IMR-90 (cell line): ENCODE data around the gene CATSPERB. TPM values are rescaled to one million over a fixed set of nuclear protein-coding genes. Genes with fewer than 3 reads are reported as not detected.

Source experiments
- ATAC-seq: fragments of 200-7000 bp; cut with Tn5 transposase; 2 replicates; pipeline ENCODE4 v1.9.1; 2020; ENCODE audit warnings: low read depth, mild to moderate bottlenecking, moderate library complexity
- BruUV-seq: library from RNA; stranded (reverse); fragments of 400-500 nt; replicated peaks from 2 replicates; lab custom pipeline; 2021; lab: Mats Ljungman, UMichigan
- CTCF ChIA-PET: fragments of 300-600 bp; formaldehyde crosslinking; extraction: SDS; loops from one replicate; lab custom pipeline; 2021; ENCODE audit warnings: antibody characterized with exemption; lab: Yijun Ruan, JAX
- POLR2A ChIA-PET: fragments of 300-600 bp; sonication (Branson Sonifier 250); formaldehyde crosslinking; loops from one replicate; lab custom pipeline; 2022; ENCODE audit warnings: antibody characterized with exemption; ENCODE audit not compliant: unreplicated experiment; lab: Charles Lee
- DNase-seq: peaks from one replicate; pipeline ENCODE4 v3.0.0; 2013
- H2AFZ ChIP-seq: replicated peaks from 2 replicates; pipeline ENCODE3; 2013; ENCODE audit warnings: low read length, mild to moderate bottlenecking; ENCODE audit not compliant: poor library complexity
- H2AK5ac ChIP-seq: 2 replicates; pipeline ENCODE4 v1.6.1; 2013; ENCODE audit warnings: low read depth, low read length, inconsistent platforms
- H2AK9ac ChIP-seq: replicated peaks from 2 replicates; pipeline ENCODE3; 2013; ENCODE audit warnings: mild to moderate bottlenecking, low read depth, low read length, moderate library complexity; ENCODE audit not compliant: poor library complexity
- H2BK120ac ChIP-seq: 2 replicates; pipeline ENCODE4 v1.6.1; 2013; ENCODE audit warnings: low read depth, low read length, inconsistent platforms
- H2BK15ac ChIP-seq: 3 replicates; pipeline ENCODE4 v1.6.1; 2013; ENCODE audit warnings: low read depth, low read length, inconsistent platforms
- H2BK20ac ChIP-seq: 2 replicates; pipeline ENCODE4 v1.6.1; 2013; ENCODE audit warnings: low read depth, mild to moderate bottlenecking, inconsistent platforms, low read length, moderate library complexity
- H2BK5ac ChIP-seq: 2 replicates; pipeline ENCODE4 v1.6.1; 2013; ENCODE audit warnings: mild to moderate bottlenecking, low read depth, low read length, inconsistent platforms; ENCODE audit not compliant: poor library complexity, severe bottlenecking
- H3K14ac ChIP-seq: replicated peaks from 2 replicates; pipeline ENCODE4 v1.6.1; 2013; ENCODE audit warnings: low read depth, low read length, inconsistent platforms
- H3K18ac ChIP-seq: 2 replicates; pipeline ENCODE4 v1.6.1; 2013; ENCODE audit warnings: low read depth, low read length, control low read depth
- H3K23ac ChIP-seq: 2 replicates; pipeline ENCODE4 v1.6.1; 2013; ENCODE audit warnings: low read depth, low read length, inconsistent platforms
- H3K27ac ChIP-seq: 2 replicates; pipeline ENCODE4 v1.5.1; 2013; ENCODE audit warnings: mild to moderate bottlenecking, control low read depth, low read length; ENCODE audit not compliant: insufficient read depth
- H3K27me3 ChIP-seq: 2 replicates; pipeline ENCODE4 v1.6.1; 2013; ENCODE audit warnings: low read length; ENCODE audit not compliant: control insufficient read depth, insufficient read depth
- H3K36me3 ChIP-seq: 2 replicates; pipeline ENCODE4 v1.6.1; 2013; ENCODE audit warnings: low read length, mixed read lengths; ENCODE audit not compliant: control insufficient read depth, insufficient read depth
- H3K4ac ChIP-seq: 2 replicates; pipeline ENCODE4 v1.6.1; 2013; ENCODE audit warnings: low read depth, low read length, inconsistent platforms
- H3K4me1 ChIP-seq: 2 replicates; pipeline ENCODE4 v1.6.1; 2013; ENCODE audit warnings: low read length, mixed read lengths; ENCODE audit not compliant: control insufficient read depth, insufficient read depth
- H3K4me2 ChIP-seq: 2 replicates; pipeline ENCODE4 v1.6.1; 2013; ENCODE audit warnings: low read depth, mild to moderate bottlenecking, control low read depth, low read length, moderate library complexity
- H3K4me3 ChIP-seq: 2 replicates; pipeline ENCODE4 v1.5.1; 2013; ENCODE audit warnings: low read depth, mild to moderate bottlenecking, control low read depth, low read length, moderate library complexity; ENCODE audit not compliant: insufficient read depth
- H3K56ac ChIP-seq: 2 replicates; pipeline ENCODE4 v1.6.1; 2013; ENCODE audit warnings: low read length, inconsistent platforms; ENCODE audit not compliant: insufficient read depth; ENCODE audit errors: extremely low read depth
- H3K79me1 ChIP-seq, 2 experiments: 2 replicates each; pipeline ENCODE4 v1.6.1; 2013; ENCODE audit warnings: low read length in 2 of 2, inconsistent platforms in 1 of 2, low read depth in 1 of 2
- H3K9ac ChIP-seq: 2 replicates; pipeline ENCODE4 v1.6.1; 2013; ENCODE audit warnings: low read depth, low read length, control low read depth
- H3K9me1 ChIP-seq: 2 replicates; pipeline ENCODE4 v1.6.1; 2013; ENCODE audit warnings: low read length, inconsistent platforms; ENCODE audit not compliant: insufficient read depth
- H3K9me3 ChIP-seq: 2 replicates; pipeline ENCODE4 v1.6.1; 2013; ENCODE audit warnings: low read length; ENCODE audit not compliant: control insufficient read depth, insufficient read depth
- H4K20me1 ChIP-seq: 2 replicates; pipeline ENCODE4 v1.6.1; 2013; ENCODE audit warnings: low read length, inconsistent platforms; ENCODE audit not compliant: insufficient read depth
- H4K5ac ChIP-seq: 2 replicates; pipeline ENCODE4 v1.6.1; 2013; ENCODE audit warnings: mild to moderate bottlenecking, low read depth, low read length, control low read depth
- H4K8ac ChIP-seq, 2 experiments: 2 replicates each; pipeline ENCODE4 v1.6.1; 2013; ENCODE audit warnings: low read depth in 2 of 2, low read length in 2 of 2, control low read depth in 1 of 2, inconsistent platforms in 1 of 2
- H4K91ac ChIP-seq: 2 replicates; pipeline ENCODE4 v1.6.1; 2013; ENCODE audit warnings: low read depth, low read length, inconsistent platforms; ENCODE audit not compliant: insufficient read depth
- BHLHE40 ChIP-seq: fragments of 150-350 bp; IDR thresholded peaks from 2 replicates; pipeline ENCODE4 v1.6.1; 2016; ENCODE audit warnings: mild to moderate bottlenecking, low read depth, low read length
- CEBPB ChIP-seq: IDR thresholded peaks from 2 replicates; pipeline ENCODE4 v1.6.1; 2012; ENCODE audit warnings: low read depth, low read length, improper control_type of control experiment
- CHD1 ChIP-seq: IDR thresholded peaks from 2 replicates; pipeline ENCODE4 v1.6.1; 2012; ENCODE audit warnings: low read depth, low read length, improper control_type of control experiment
- FOS ChIP-seq: fragments of 150-350 bp; IDR thresholded peaks from 2 replicates; pipeline ENCODE4 v1.6.1; 2016; ENCODE audit warnings: low read depth, low read length
- MAFK ChIP-seq: IDR thresholded peaks from 2 replicates; pipeline ENCODE4 v1.6.1; 2012; ENCODE audit warnings: low read depth, low read length, improper control_type of control experiment
- MAZ ChIP-seq: IDR thresholded peaks from 2 replicates; pipeline ENCODE4 v1.6.1; 2012; ENCODE audit warnings: low read depth, mild to moderate bottlenecking, low read length, improper control_type of control experiment, moderate library complexity, borderline replicate concordance
- MXI1 ChIP-seq: IDR thresholded peaks from 2 replicates; pipeline ENCODE4 v1.6.1; 2012; ENCODE audit warnings: low read depth, mild to moderate bottlenecking, low read length, moderate library complexity, borderline replicate concordance
- NFE2L2 ChIP-seq: fragments of 150-350 bp; IDR thresholded peaks from 2 replicates; pipeline ENCODE4 v1.6.1; 2016; ENCODE audit warnings: low read depth, mild to moderate bottlenecking, low read length
- POLR2A ChIP-seq: IDR thresholded peaks from 2 replicates; pipeline ENCODE4 v1.6.1; 2012; ENCODE audit warnings: mild to moderate bottlenecking, low read depth, low read length
- RAD21 ChIP-seq: IDR thresholded peaks from 2 replicates; pipeline ENCODE4 v1.6.1; 2012; ENCODE audit warnings: low read length, improper control_type of control experiment
- RCOR1 ChIP-seq: IDR thresholded peaks from 2 replicates; pipeline ENCODE4 v1.6.1; 2012; ENCODE audit warnings: mild to moderate bottlenecking, low read length, improper control_type of control experiment; ENCODE audit not compliant: insufficient replicate concordance
- RFX5 ChIP-seq: IDR thresholded peaks from 2 replicates; pipeline ENCODE4 v1.8.0; 2012; ENCODE audit warnings: low read depth, mild to moderate bottlenecking, low read length, moderate library complexity
- SMC3 ChIP-seq: fragments of 150-350 bp; IDR thresholded peaks from 2 replicates; pipeline ENCODE4 v1.6.1; 2016; ENCODE audit warnings: low read depth, mild to moderate bottlenecking, antibody characterized with exemption, low read length, moderate library complexity
- WGBS, 2 experiments: methylation state at CpG; one replicate each; pipeline versions ENCODE4 v1.1.5 to v1.1.7; 2013; ENCODE audit warnings: missing lambda C conversion rate in 2 of 2; ENCODE audit not compliant: insufficient read length in 1 of 2; ENCODE audit errors: extremely low coverage in 2 of 2; 5-methylcytosine and 5-hydroxymethylcytosine counted together
- dilution Hi-C: fragments of 300-500 bp; cut with HindIII; formaldehyde crosslinking; loops from one replicate; pipeline ENCODE4 v1.14.3; 2018; ENCODE audit warnings: low sequenced_read_pairs; ENCODE audit not compliant: unreplicated experiment
- in situ Hi-C: fragments of 300-500 bp; cut with MboI; formaldehyde crosslinking; loops from 3 replicates; pipeline ENCODE4 v1.14.3; 2019; ENCODE audit warnings: low sequenced_read_pairs, inconsistent platforms, mixed read lengths
- intact Hi-C: fragments of 100-400 bp; cut with micrococcal nuclease; formaldehyde crosslinking; loops from 2 replicates; pipeline ENCODE4 v1.10.0; 2022
- polyA plus RNA-seq, 3 experiments: library from polyadenylated mRNA; depleted of rRNA; stranded (reverse); fragments of >200 nt; gene quantifications; 2 replicates each; pipeline ENCODE4 v1.2.3, GENCODE V29; 2012; ENCODE audit warnings: low replicate concordance in 1 of 3
- total RNA-seq: library from RNA; depleted of rRNA; stranded (reverse); fragments of >200 nt; gene quantifications from 2 replicates; pipeline ENCODE4 v1.2.3, GENCODE V29; 2012
- TF ChIP-seq, protein P1 (sequence below): fragments of 150-350 bp; IDR thresholded peaks from 2 replicates; pipeline ENCODE4 v1.6.1; 2017; ENCODE audit warnings: mild to moderate bottlenecking, antibody characterized with exemption, low read length, low read depth
- TF ChIP-seq, protein P2 (sequence below): conservative IDR thresholded peaks from 2 replicates; pipeline ENCODE4 v1.5.1; 2012; ENCODE audit warnings: mild to moderate bottlenecking, low read depth, low read length, improper control_type of control experiment
- TF ChIP-seq, protein P3 (sequence below): fragments of 150-350 bp; IDR thresholded peaks from 2 replicates; pipeline ENCODE4 v1.6.1; 2016; ENCODE audit warnings: low read depth, mild to moderate bottlenecking, low read length, moderate library complexity, borderline replicate concordance

CATSPERB gene
- total and polyA plus RNA-seq, 2 of the 4 experiments (the other 2 are of a cell fraction), result not detected

- Histone ChIP-seq H3K27ac (no peak overlapping the region), H3K27me3 (no peaks in the 10 kb centered on the region), H3K14ac (no peak overlapping the region), H3K4ac (no peak overlapping the region), H3K9ac (no peak overlapping the region), H2AFZ (no peak overlapping the region), H2AK9ac (no peak overlapping the region), H3K4me3 (no peak overlapping the region), H2BK5ac (no peak overlapping the region), H3K4me1 (no peaks in the 10 kb centered on the region), H4K91ac (no peak overlapping the region), H2AK5ac (no peak overlapping the region), H2BK120ac (no peak overlapping the region), H3K56ac (no peak overlapping the region), H2BK15ac (no peak overlapping the region), H3K79me1 (no peaks in the 10 kb centered on the region), H4K8ac (no peak overlapping the region), H3K4me2 (no peak overlapping the region), H4K20me1 (no peaks in the 10 kb centered on the region), H3K9me3 (no peaks in the 10 kb centered on the region), H3K36me3 (no peaks in the 10 kb centered on the region), H4K5ac (no peak overlapping the region), H3K9me1 (no peaks in the 10 kb centered on the region), H3K18ac (no peak overlapping the region), H3K23ac (no peak overlapping the region), H2BK20ac (no peak overlapping the region)
- ChIA-PET POLR2A (no interaction called here), CTCF (no interaction called here)
- intact Hi-C loops, result no loop called here
- ATAC-seq (no peak), DNase-seq (no peak)
- dilution Hi-C loops, result no loop called here
- no CpG with 5 or more reads among the region's 3 CpGs for WGBS, 2 experiments
- no TSS peak for BruUV-seq
- TF ChIP-seq RFX5 (no peak), MAFK (no peak), RAD21 (no peak), MAZ (no peak), RCOR1 (no peak), POLR2A (no peak), MXI1 (no peak), CHD1 (no peak), CEBPB (no peak), FOS (no peak), SMC3 (no peak), BHLHE40 (no peak), NFE2L2 (no peak)
- TF ChIP-seq, protein P1, sequence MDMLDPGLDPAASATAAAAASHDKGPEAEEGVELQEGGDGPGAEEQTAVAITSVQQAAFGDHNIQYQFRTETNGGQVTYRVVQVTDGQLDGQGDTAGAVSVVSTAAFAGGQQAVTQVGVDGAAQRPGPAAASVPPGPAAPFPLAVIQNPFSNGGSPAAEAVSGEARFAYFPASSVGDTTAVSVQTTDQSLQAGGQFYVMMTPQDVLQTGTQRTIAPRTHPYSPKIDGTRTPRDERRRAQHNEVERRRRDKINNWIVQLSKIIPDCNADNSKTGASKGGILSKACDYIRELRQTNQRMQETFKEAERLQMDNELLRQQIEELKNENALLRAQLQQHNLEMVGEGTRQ, result no peak
- TF ChIP-seq, protein P2, sequence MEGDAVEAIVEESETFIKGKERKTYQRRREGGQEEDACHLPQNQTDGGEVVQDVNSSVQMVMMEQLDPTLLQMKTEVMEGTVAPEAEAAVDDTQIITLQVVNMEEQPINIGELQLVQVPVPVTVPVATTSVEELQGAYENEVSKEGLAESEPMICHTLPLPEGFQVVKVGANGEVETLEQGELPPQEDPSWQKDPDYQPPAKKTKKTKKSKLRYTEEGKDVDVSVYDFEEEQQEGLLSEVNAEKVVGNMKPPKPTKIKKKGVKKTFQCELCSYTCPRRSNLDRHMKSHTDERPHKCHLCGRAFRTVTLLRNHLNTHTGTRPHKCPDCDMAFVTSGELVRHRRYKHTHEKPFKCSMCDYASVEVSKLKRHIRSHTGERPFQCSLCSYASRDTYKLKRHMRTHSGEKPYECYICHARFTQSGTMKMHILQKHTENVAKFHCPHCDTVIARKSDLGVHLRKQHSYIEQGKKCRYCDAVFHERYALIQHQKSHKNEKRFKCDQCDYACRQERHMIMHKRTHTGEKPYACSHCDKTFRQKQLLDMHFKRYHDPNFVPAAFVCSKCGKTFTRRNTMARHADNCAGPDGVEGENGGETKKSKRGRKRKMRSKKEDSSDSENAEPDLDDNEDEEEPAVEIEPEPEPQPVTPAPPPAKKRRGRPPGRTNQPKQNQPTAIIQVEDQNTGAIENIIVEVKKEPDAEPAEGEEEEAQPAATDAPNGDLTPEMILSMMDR, result no peak
- TF ChIP-seq, protein P3, sequence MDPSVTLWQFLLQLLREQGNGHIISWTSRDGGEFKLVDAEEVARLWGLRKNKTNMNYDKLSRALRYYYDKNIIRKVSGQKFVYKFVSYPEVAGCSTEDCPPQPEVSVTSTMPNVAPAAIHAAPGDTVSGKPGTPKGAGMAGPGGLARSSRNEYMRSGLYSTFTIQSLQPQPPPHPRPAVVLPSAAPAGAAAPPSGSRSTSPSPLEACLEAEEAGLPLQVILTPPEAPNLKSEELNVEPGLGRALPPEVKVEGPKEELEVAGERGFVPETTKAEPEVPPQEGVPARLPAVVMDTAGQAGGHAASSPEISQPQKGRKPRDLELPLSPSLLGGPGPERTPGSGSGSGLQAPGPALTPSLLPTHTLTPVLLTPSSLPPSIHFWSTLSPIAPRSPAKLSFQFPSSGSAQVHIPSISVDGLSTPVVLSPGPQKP, result no peak
- in situ Hi-C loops, result no loop called here
Observed at GRCh38 chr14:91729756-91730155, 2.1 kb downstream of the CATSPERB start.
